Activated T-helper 1 cell treated with anti-CD3 and anti-CD28 coated beads, Interleukin-12 subunit alpha, Interleukin-12 subunit beta, Interleukin-2, Interleukin-4 antibody, amounts not matched to agents 30 ng/mL and 10 ng/mL and 1 ng/mL, durations not matched to agents 14 hours and 24 hours and 36 hours (primary cell): ENCODE data around the gene METTL8. TPM values are rescaled to one million over a fixed set of nuclear protein-coding genes. Genes with fewer than 3 reads are reported as not detected.
"Not testable (repeated sequence)": the region's sequence is repeated elsewhere in the genome, so short reads cannot be mapped to it uniquely, and the experiment has no call there.

Experiments used
- DNase-seq: peaks from one replicate; pipeline ENCODE4 v3.0.0; 2021; ENCODE audit warnings: low spot score
- H3K27ac Mint-ChIP-seq: one replicate; pipeline ENCODE4 v1.8.0; 2021; ENCODE audit warnings: mild to moderate bottlenecking, mixed read lengths
- H3K27me3 Mint-ChIP-seq: one replicate; pipeline ENCODE4 v1.8.0; 2022; ENCODE audit warnings: mild to moderate bottlenecking, moderate library complexity, mixed read lengths; ENCODE audit not compliant: insufficient read depth
- H3K36me3 Mint-ChIP-seq: one replicate; pipeline ENCODE4 v1.8.0; 2021; ENCODE audit warnings: low read depth, mixed read lengths
- H3K4me1 Mint-ChIP-seq: one replicate; pipeline ENCODE4 v1.8.0; 2021; ENCODE audit warnings: low read depth, mixed read lengths
- H3K4me3 Mint-ChIP-seq: one replicate; pipeline ENCODE4 v1.8.0; 2021; ENCODE audit warnings: mild to moderate bottlenecking, moderate library complexity, mixed read lengths
- H3K9me3 Mint-ChIP-seq: one replicate; pipeline ENCODE4 v1.8.0; 2021; ENCODE audit warnings: mixed read lengths
- intact Hi-C: fragments of 100-400 bp; cut with micrococcal nuclease; formaldehyde crosslinking; loops from one replicate; pipeline ENCODE4 v1.15.1; 2024
- total RNA-seq: library from RNA; stranded (reverse); gene quantifications from 2 replicates; pipeline ENCODE4 v1.2.3, GENCODE V29; 2022

METTL8 gene
- total RNA-seq, 1 donor from 2014 or later: 31.8 TPM

DNA sequence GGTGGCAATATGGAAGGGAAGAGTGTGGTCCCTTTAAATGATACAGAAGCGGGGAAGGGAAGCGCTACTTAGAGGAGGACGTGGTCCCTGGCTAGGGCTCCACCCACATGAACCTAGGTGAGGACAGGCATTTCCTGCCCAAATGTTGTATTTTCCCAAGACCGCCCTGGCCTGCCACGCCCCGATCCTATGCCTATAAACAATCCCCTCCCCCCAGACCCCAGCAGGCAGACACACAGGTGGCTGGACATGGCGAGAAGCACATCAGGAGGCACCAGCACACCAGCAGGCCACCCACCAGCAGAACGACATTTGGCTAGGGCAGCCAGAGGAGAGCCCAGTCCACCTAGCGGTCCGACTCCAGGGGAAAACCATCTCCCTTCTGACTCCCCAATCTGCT is 47.2 kb downstream of the METTL8 start:
- peaks cover 14% of the 10 kb centered on the region for H3K4me1 Mint-ChIP-seq
- H3K27ac Mint-ChIP-seq: no peak overlapping the region
- no peak overlapping the region for H3K4me3 Mint-ChIP-seq
- intact Hi-C loops: no loop called here
- H3K27me3 Mint-ChIP-seq: no peaks in the 10 kb centered on the region
- H3K9me3 Mint-ChIP-seq: peaks cover 4% of the 10 kb centered on the region
- DNase-seq: no peak
- H3K36me3 Mint-ChIP-seq: peaks cover 18% of the 10 kb centered on the region

DNA sequence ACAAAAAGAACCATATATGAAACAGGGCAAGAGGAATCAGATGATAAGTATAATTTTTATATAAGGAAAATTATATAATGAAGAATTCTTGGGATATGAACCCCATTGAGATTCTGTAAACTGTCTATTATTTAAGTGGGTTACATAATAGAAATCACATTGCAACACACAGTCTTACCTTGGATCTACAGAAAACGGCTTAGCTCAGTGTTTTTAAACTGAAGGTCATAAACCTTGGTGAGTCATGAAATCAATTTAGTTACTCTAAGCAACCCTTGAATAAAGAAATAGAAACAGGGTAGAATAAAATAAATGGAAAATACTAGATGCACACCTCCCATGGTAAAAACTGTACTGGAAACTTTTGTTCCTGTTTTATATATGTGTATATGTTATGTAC is 50.7 kb downstream of the METTL8 start:
- peaks cover 31% of the 10 kb centered on the region for H3K36me3 Mint-ChIP-seq
- no peak overlapping the region for H3K4me3 Mint-ChIP-seq
- H3K27me3 Mint-ChIP-seq: no peaks in the 10 kb centered on the region
- H3K9me3 Mint-ChIP-seq: peaks cover 32% of the 10 kb centered on the region
- H3K27ac Mint-ChIP-seq: no peak overlapping the region
- no peak for DNase-seq
- no peaks in the 10 kb centered on the region for H3K4me1 Mint-ChIP-seq
- intact Hi-C loops: no loop called here

DNA sequence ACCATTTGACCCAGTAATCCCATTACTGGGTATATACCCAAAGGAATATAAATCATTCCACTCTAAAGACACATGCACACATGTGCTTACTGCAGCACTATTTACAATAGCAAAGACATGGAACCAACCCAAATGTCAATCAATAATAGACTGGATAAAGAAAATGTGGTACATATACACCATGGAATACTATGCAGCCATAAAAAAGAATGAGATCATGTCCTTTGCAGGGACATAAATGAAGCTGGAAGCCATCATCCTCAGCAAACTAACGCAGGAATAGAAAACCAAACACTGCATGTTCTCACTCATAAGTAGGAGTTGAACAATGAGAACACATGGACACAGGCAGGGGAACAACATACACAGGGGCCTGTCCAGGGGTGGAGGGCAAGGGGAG is 51.6 kb downstream of the METTL8 start:
- H3K27me3 Mint-ChIP-seq: not testable (repeated sequence)

DNA sequence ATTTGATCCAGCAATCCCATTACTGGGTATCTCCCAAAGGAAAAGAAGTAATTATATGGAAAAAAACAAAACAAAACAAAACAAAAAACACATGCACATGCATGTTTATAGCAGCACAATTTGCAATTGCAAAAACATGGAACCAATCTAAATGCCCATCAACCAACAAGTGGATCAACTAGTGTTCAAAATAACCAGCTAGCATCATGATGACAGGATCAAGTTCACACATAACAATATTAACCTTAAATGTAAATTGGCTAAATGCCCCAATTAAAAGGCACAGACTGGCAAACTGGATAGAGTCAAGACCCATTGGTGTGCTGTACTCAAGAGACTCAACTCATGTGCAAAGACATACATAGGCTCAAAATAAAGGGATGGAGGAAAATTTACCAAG is 55.9 kb downstream of the METTL8 start:
- intact Hi-C loops, H3K27ac Mint-ChIP-seq, H3K4me3 Mint-ChIP-seq, H3K4me1 Mint-ChIP-seq, DNase-seq, H3K27me3 Mint-ChIP-seq: not testable (repeated sequence)
- peaks cover 66% of the 10 kb centered on the region for H3K9me3 Mint-ChIP-seq
- peaks cover 48% of the 10 kb centered on the region for H3K36me3 Mint-ChIP-seq

More for the DNA sequence above, 51.6 kb downstream of the METTL8 start:
- intact Hi-C loops, DNase-seq, H3K4me1 Mint-ChIP-seq, H3K27ac Mint-ChIP-seq, H3K4me3 Mint-ChIP-seq: not testable (repeated sequence)
- Mint-ChIP-seq H3K36me3 (peaks cover 40% of the 10 kb centered on the region), H3K9me3 (peaks cover 41% of the 10 kb centered on the region)

DNA sequence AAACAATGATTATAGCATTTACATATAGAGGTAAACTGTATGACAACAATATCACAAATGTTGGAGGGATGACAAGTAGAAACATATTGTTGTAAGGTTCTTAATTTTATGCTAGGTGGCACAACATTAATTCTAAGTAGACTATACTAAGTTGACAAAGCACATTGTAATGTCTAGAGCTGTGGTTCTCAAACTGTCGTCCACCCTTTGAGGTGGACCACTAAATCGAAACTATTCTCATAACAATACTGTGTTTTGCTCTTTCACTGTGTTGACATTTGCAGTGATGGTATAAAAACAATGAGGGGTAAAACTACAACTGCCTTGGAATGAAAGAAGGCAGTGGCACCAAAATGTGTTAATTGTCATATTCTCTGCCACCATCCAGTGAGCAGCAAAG is 66.1 kb downstream of the METTL8 start:
- Mint-ChIP-seq H3K4me1 (no peaks in the 10 kb centered on the region), H3K27ac (no peak overlapping the region), H3K36me3 (peaks cover 10% of the 10 kb centered on the region), H3K27me3 (no peaks in the 10 kb centered on the region), H3K4me3 (no peak overlapping the region), H3K9me3 (peaks cover 18% of the 10 kb centered on the region)
- intact Hi-C loops: no loop called here
- DNase-seq: no peak

DNA sequence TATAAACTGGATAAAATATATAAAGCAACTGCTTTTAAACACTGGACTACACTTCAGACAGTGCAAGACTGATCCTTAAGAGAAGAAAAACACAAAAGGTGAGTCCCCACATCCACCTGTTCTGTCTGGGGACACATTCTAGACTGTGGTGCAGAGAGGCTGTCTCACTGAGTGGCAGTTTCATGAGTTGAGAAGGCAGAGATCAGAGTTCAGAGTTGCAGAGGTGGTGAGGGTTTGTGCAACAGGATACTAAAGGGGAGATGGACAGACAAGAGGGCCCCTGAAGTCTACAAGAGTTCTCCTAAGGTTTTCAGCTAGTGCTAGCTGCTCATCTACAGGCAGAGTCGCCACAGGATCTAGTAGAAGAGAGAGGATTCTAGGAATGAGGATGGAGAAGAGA is 68.0 kb downstream of the METTL8 start:
- intact Hi-C loops: no loop called here
- H3K4me1 Mint-ChIP-seq: no peaks in the 10 kb centered on the region
- no peak overlapping the region for H3K27ac Mint-ChIP-seq
- H3K9me3 Mint-ChIP-seq: peaks cover 18% of the 10 kb centered on the region
- no peak overlapping the region for H3K4me3 Mint-ChIP-seq
- H3K36me3 Mint-ChIP-seq: peaks cover 14% of the 10 kb centered on the region
- H3K27me3 Mint-ChIP-seq: no peaks in the 10 kb centered on the region
- no peak for DNase-seq

DNA sequence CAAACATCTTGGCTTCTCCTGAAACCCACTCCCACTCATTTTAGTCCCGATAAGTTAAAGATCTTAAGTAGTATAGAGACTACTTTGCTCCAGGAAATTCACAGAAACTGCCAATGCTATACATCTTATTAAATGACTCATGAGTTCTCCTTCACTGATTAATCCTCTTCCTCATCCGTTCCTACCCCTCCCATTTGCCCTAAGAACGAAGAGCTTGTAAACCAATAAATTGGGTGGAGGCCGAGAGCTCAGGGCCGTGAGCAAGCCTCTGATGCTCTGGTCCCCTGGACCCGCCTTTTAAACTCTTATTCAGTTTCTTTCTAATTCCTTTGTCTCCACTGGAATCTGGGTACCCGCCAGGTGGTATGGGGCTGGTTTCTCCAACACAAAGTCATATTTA is 68.6 kb downstream of the METTL8 start:
- no peaks in the 10 kb centered on the region for H3K4me1 Mint-ChIP-seq
- no peak for DNase-seq
- no peak overlapping the region for H3K27ac Mint-ChIP-seq
- peaks cover 18% of the 10 kb centered on the region for H3K9me3 Mint-ChIP-seq
- no peaks in the 10 kb centered on the region for H3K27me3 Mint-ChIP-seq
- intact Hi-C loops: no loop called here
- H3K4me3 Mint-ChIP-seq: no peak overlapping the region
- H3K36me3 Mint-ChIP-seq: peaks cover 14% of the 10 kb centered on the region

DNA sequence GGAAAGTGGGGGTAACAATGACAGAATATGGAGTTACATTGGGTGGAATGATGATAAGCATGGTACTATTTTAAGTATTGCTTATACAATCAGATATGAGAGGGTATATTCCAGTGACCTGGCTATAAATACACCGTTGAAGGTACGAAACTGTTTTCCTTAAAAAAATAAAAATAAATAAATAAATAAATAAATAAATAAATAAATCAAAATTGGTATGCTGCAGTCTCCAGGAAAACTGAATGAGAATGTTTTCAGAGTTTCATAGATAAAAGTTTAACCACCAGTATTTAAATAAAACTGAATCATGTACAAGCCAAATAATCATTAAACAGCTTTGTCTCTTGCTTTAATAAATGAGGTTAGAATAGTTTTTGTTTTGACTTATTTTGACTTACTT is 71.4 kb downstream of the METTL8 start:
- intact Hi-C loops: no loop called here
- no peak overlapping the region for H3K4me3 Mint-ChIP-seq

DNA sequence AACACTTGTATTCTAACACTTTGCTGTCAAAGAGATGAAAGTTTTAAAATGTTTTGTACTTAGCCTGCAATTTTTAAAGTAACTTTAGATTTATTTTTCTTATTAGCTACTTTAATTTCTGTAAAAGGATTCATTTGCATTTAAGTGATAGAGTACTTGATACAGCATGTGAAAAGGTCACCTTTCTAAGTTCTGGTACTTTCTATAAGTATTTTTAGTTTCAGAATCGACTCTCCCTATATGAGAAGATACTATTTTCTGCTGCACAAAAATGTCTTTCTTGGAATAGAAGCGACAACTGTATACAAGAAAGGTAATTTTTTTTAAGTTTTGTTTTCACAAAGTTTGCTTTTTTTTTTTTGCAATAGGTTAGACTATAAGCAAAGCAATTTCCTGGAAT is 72.9 kb downstream of the METTL8 start:
- no peak overlapping the region for H3K4me3 Mint-ChIP-seq
- intact Hi-C loops: no loop called here
- no peaks in the 10 kb centered on the region for H3K27me3 Mint-ChIP-seq
- no peak overlapping the region for H3K27ac Mint-ChIP-seq
- H3K9me3 Mint-ChIP-seq: peaks cover 7% of the 10 kb centered on the region
- no peak for DNase-seq
- peaks cover 17% of the 10 kb centered on the region for H3K36me3 Mint-ChIP-seq
- H3K4me1 Mint-ChIP-seq: no peaks in the 10 kb centered on the region

More for the DNA sequence above, 71.4 kb downstream of the METTL8 start:
- no peaks in the 10 kb centered on the region for H3K4me1 Mint-ChIP-seq
- H3K27me3 Mint-ChIP-seq: no peaks in the 10 kb centered on the region
- DNase-seq: no peak
- peaks cover 16% of the 10 kb centered on the region for H3K36me3 Mint-ChIP-seq
- no peak overlapping the region for H3K27ac Mint-ChIP-seq
- H3K9me3 Mint-ChIP-seq: peaks cover 18% of the 10 kb centered on the region

DNA sequence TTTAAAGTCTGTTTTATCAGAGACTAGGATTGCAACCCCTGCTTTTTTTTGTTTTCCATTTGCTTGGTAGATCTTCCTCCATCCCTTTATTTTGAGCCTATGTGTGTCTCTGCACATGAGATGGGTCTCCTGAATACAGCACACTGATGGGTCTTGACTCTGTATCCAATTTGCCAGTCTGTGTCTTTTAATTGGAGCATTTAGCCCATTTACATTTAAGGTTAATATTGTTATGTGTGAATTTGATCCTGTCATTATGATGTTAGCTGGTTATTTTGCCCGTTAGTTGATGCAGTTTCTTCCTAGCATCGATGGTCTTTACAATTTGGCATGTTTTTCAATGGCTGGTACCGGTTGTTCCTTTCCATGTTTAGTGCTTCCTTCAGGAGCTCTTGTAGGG is 80.0 kb downstream of the METTL8 start:
- H3K4me3 Mint-ChIP-seq, DNase-seq, H3K4me1 Mint-ChIP-seq, intact Hi-C loops, H3K27me3 Mint-ChIP-seq, H3K27ac Mint-ChIP-seq: not testable (repeated sequence)
- H3K36me3 Mint-ChIP-seq: peaks cover 14% of the 10 kb centered on the region
- peaks cover 11% of the 10 kb centered on the region for H3K9me3 Mint-ChIP-seq

DNA sequence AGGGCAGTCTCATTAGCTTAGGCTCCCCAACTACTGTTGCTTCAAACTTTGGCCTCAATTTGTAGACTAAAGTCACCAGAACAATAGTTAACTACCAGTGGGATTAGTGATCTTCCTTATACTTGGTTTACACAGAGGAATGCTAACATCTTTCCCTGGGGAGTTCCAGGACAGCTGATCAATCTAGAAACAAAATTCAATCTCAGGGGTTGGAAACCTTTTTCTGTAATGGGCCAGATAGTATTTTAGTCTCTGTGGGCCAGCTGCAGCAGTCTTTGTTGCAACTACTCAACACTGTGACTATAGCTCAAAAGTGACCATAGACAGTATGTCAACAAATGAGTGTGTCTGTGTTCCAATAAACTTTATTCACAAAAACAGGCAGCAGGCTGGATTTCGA is 85.7 kb downstream of the METTL8 start:
- H3K4me1 Mint-ChIP-seq: peaks cover 16% of the 10 kb centered on the region
- intact Hi-C loops: no loop called here
- H3K36me3 Mint-ChIP-seq: peaks cover 5% of the 10 kb centered on the region
- DNase-seq: no peak
- no peak overlapping the region for H3K4me3 Mint-ChIP-seq
- peaks cover 4% of the 10 kb centered on the region for H3K27me3 Mint-ChIP-seq
- peaks cover 11% of the 10 kb centered on the region for H3K9me3 Mint-ChIP-seq
- H3K27ac Mint-ChIP-seq: peak overlapping the region; percentile 61

DNA sequence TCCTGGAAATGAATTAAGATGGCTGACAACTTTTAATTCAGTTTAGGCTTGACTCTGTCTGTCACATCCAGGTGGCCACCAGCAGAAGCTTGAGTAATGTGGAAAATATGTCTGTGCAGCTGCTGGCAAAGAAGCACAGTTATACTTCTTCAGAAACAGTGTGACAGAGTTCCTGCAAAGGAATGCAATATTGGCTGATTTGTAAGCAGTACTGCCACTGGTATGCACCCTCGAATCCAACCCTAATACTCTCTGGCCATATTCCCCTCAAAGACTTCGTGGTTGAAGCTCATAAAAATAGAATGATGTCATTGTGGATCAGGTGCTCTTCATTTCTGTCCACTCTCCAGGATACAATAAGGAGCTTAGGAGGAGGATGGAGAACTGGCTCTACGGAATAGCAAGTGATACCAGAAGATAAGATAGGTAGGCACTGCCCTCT is 86.2 kb downstream of the METTL8 start:
- intact Hi-C loops: loop anchor here (2.0 kb wide), 1 partner anchor 29 kb away; no protein-coding TSS in a partner anchor
- Mint-ChIP-seq H3K27me3 (peaks cover 4% of the 10 kb centered on the region), H3K36me3 (peaks cover 5% of the 10 kb centered on the region), H3K4me1 (peaks cover 16% of the 10 kb centered on the region), H3K27ac (peak overlapping the region; percentile 61), H3K4me3 (no peak overlapping the region), H3K9me3 (peaks cover 11% of the 10 kb centered on the region)
- DNase-seq: no peak

DNA sequence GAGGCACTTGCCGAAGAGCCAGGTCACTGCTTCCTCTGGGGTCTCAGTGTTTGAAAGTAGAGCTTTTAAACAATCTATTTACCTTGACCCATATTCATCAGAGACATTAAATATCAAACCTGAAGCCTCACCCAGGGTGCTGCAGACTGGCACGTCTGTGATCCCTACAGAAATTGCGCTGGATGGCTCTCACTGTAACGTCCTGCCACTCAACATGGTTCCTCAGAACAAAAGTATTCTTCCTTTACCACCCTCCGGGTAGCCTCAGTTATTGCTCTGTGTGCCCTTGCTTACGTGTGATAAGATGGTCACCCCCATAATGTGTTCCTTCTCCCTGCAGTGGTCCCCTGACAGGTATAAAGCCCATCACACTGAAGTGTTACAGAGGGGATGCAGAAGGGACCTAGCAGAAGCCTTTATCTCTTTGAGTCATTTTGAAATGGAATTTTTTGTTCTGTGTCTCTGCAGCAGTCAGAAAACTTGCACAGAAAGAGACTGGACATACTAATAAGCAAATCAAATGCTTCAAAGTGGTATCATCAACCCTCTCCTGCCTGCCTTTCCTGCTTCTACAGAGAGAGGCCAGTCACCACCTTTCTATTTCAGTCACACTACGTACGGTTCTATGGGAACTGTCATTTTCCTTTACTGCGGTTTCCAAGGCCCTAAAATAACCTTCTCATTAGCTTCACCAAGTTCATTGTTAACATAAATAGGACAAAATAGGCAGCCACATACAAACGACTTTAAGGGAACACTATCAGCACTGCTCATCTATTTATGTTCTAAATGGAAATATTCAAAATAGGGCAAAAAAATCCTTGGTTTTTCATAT is 86.8 kb downstream of the METTL8 start:
- H3K27ac Mint-ChIP-seq: peak overlapping the region; percentile 62
- intact Hi-C loops: loop anchor here (2.0 kb wide), 1 partner anchor 28 kb away; no protein-coding TSS in a partner anchor

More for the DNA sequence above, 86.8 kb downstream of the METTL8 start:
- no peak for DNase-seq
- Mint-ChIP-seq H3K27me3 (peaks cover 1% of the 10 kb centered on the region), H3K4me3 (no peak overlapping the region), H3K36me3 (peaks cover 2% of the 10 kb centered on the region), H3K9me3 (peaks cover 7% of the 10 kb centered on the region), H3K4me1 (peaks cover 21% of the 10 kb centered on the region)
